WTC11 (cell line): ENCODE measurements around the gene PTGS1.

Experiments
- CTCF ChIP-seq: fragments of 200-600 bp; IDR thresholded peaks from 2 replicates; pipeline ENCODE4 v1.8.0; 2022; ENCODE audit warnings: antibody characterized with exemption
- JUN ChIP-seq: sonication (generic); formaldehyde crosslinking; IDR thresholded peaks from 2 replicates; pipeline ENCODE4 v1.8.0; 2023; ENCODE audit warnings: mild to moderate bottlenecking, missing genetic modification reagents
- MAX ChIP-seq: sonication (generic); formaldehyde crosslinking; IDR thresholded peaks from 2 replicates; pipeline ENCODE4 v1.8.0; 2022; ENCODE audit warnings: mild to moderate bottlenecking, missing genetic modification reagents
- NR1H2 ChIP-seq: sonication (generic); formaldehyde crosslinking; IDR thresholded peaks from 2 replicates; pipeline ENCODE4 v1.9.0; 2021; ENCODE audit warnings: mild to moderate bottlenecking, moderate library complexity, missing genetic modification reagents
- NR2C2 ChIP-seq: sonication (generic); formaldehyde crosslinking; IDR thresholded peaks from 2 replicates; pipeline ENCODE4 v1.8.0; 2022; ENCODE audit warnings: mild to moderate bottlenecking, missing genetic modification reagents
- TCF7 ChIP-seq: sonication (generic); formaldehyde crosslinking; IDR thresholded peaks from 2 replicates; pipeline ENCODE4 v1.8.0; 2022; ENCODE audit warnings: mild to moderate bottlenecking, low read depth, missing genetic modification reagents, moderate library complexity
- ZNF121 ChIP-seq: sonication (generic); formaldehyde crosslinking; IDR thresholded peaks from 2 replicates; pipeline ENCODE4 v1.8.0; 2023; ENCODE audit warnings: missing genetic modification reagents

- TF ChIP-seq CTCF (no peak), JUN (CRISPR knock-in tag) (no peak), ZNF121 (CRISPR knock-in tag) (no peak), TCF7 (CRISPR knock-in tag) (no peak), NR2C2 (no peak), MAX (no peak), NR1H2 (CRISPR knock-in tag) (no peak)
These were observed 54.3 kb downstream of the PTGS1 start for GRCh38 chr9:122425087-122425486.
